Prostate gland (tissue), 2 donors: Measurements from ENCODE around the gene HOXD13.

Experiments used
- POLR2A ChIP-seq: fragments of 450-650 bp; IDR thresholded peaks from one replicate; pipeline ENCODE4 v1.6.1; 2016; ENCODE audit warnings: antibody characterized with exemption, mild to moderate bottlenecking
- POLR2AphosphoS5 ChIP-seq: sonication (generic); formaldehyde crosslinking; IDR thresholded peaks from one replicate; pipeline ENCODE4 v1.6.1; 2017; ENCODE audit warnings: antibody characterized with exemption
- TF ChIP-seq, protein P1 (sequence below), 4 experiments: fragments of 200-600 bp in 2 of 4; fragments of 450-650 bp in 2 of 4; sonication (generic) in 2 of 4; IDR thresholded peaks; 1 replicate in 3 of 4; 2 replicates in 1 of 4; pipeline ENCODE4 v1.5.1; 2016 to 2019; ENCODE audit warnings: antibody characterized with exemption in 4 of 4, mild to moderate bottlenecking in 2 of 4, moderate library complexity in 2 of 4

GRCh38 chr2:176137252-176137580 lies 44.7 kb downstream of the HOXD13 start:
- no peak for TF ChIP-seq POLR2A
- TF ChIP-seq, protein P1, sequence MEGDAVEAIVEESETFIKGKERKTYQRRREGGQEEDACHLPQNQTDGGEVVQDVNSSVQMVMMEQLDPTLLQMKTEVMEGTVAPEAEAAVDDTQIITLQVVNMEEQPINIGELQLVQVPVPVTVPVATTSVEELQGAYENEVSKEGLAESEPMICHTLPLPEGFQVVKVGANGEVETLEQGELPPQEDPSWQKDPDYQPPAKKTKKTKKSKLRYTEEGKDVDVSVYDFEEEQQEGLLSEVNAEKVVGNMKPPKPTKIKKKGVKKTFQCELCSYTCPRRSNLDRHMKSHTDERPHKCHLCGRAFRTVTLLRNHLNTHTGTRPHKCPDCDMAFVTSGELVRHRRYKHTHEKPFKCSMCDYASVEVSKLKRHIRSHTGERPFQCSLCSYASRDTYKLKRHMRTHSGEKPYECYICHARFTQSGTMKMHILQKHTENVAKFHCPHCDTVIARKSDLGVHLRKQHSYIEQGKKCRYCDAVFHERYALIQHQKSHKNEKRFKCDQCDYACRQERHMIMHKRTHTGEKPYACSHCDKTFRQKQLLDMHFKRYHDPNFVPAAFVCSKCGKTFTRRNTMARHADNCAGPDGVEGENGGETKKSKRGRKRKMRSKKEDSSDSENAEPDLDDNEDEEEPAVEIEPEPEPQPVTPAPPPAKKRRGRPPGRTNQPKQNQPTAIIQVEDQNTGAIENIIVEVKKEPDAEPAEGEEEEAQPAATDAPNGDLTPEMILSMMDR (IDR thresholded peaks at IDR 0.05): no peak
- no peak for TF ChIP-seq POLR2AphosphoS5
